ENCODE results near the gene GMPS. TPM values are rescaled to one million over a fixed set of nuclear protein-coding genes. Genes with fewer than 3 reads are reported as not detected.
A peak's percentile ranks its signal among the peaks of the same experiment; 100 is the strongest.

Gene GMPS
- total and polyA plus RNA-seq, 2 of the 13 experiments (the other 11 are each of a cell fraction or from before 2014, with no cell fraction given): 29.6 to 85.5 TPM

DNA sequence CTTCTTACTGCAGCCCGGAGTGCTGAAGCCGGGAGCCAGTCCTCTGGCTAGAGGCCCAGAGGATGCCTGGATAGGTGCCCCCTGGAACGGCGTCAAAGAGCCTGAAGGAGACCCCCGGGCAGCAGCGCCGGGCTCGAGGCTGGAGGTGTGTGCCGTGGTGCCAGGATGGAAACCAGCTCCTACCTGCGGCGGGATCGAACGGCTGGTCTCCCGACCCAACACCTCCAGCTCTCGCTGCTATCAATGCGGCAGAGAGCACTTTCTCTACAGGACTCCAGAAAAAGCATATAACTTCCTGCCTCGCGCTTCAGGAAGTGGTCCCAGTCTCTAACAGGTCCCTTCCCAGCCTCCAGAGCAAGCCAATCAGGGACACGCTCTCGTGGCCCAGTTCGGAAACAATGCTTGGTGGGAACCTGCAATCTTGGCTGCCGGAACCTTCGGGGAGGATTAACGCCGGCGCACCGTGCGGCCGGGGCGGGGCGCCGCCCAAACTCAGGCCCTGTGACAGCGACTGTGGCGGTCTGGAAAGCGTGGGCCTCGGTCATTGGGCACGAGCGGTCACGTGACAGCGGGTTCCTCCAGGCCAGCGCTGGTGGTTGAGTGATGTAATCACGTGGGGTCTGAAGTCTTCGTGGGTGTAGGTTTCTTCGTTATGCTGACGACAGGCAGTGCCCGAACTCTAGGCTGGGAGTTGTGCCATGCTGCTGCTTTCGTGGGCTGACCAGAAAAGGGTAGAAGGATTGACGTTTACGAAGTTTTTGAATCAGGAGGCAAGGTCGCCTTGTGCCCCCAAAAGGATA is 16.1 kb upstream of the GMPS start, which contains the start of gene SLC33A1 (continued):
- TF ChIP-seq FOSL1 (CRISPR knock-in tag; IDR thresholded peaks at IDR 0.05; ENCODE audit: borderline replicate concordance) (no peak), ZSCAN12 (CRISPR knock-in tag; IDR thresholded peaks at IDR 0.05) (no peak; the same call in 1 of the 2 replicates), DNMT1 (CRISPR knock-in tag; IDR thresholded peaks at IDR 0.05) (peak; percentile 55; the same call in 1 of the 2 replicates), ZNF24 (IDR thresholded peaks at IDR 0.05) (peak; percentile 78; the same call in 1 of the 2 replicates), NAIF1 (CRISPR knock-in tag; IDR thresholded peaks at IDR 0.05; ENCODE audit: borderline replicate concordance) (peak; percentile 88), ZBTB21 (CRISPR knock-in tag; IDR thresholded peaks at IDR 0.05) (peak; percentile 85; the same call in 1 of the 2 replicates), ETV6 (CRISPR knock-in tag; conservative IDR thresholded peaks at IDR 0.05) (no peak), ZSCAN20 (CRISPR knock-in tag; IDR thresholded peaks at IDR 0.05; ENCODE audit: borderline replicate concordance) (no peak), YEATS4 (CRISPR knock-in tag; IDR thresholded peaks at IDR 0.05; ENCODE audit: borderline replicate concordance) (peak; percentile 97), PAF1 (CRISPR knock-in tag; IDR thresholded peaks at IDR 0.05) (no peak), SP2 (CRISPR knock-in tag; IDR thresholded peaks at IDR 0.05) (peak; percentile 80), ZNF781 (CRISPR knock-in tag; IDR thresholded peaks at IDR 0.05; ENCODE audit: borderline replicate concordance, not compliant biosample characterization) (no peak), PCBP1 (IDR thresholded peaks at IDR 0.05; ENCODE audit: borderline replicate concordance, low read depth, low read length) (no peak), ZNF335 (CRISPR knock-in tag; IDR thresholded peaks at IDR 0.05) (peak; percentile 95), ZSCAN30 (CRISPR knock-in tag; IDR thresholded peaks at IDR 0.05) (peak; percentile 87; the same call in 1 of the 2 replicates), CBX5 (CRISPR knock-in tag; IDR thresholded peaks at IDR 0.05; ENCODE audit: borderline replicate concordance) (peak; percentile 96; the same call in 1 of the 2 replicates), ZNF543 (CRISPR knock-in tag; IDR thresholded peaks at IDR 0.05) (peak; percentile 80; the same call in 1 of the 2 replicates), PRPF4 (IDR thresholded peaks at IDR 0.05; ENCODE audit: low read depth, low read length, poor library complexity, severe bottlenecking) (no peak), MIXL1 (CRISPR knock-in tag; IDR thresholded peaks at IDR 0.05) (peak; percentile 98), GABPB1 (CRISPR knock-in tag; IDR thresholded peaks at IDR 0.05) (peak; percentile 100), ELF3 (CRISPR knock-in tag; IDR thresholded peaks at IDR 0.05) (peak; percentile 96), STAG1 (CRISPR knock-in tag; IDR thresholded peaks at IDR 0.05) (no peak)
- TF ChIP-seq, protein P1, sequence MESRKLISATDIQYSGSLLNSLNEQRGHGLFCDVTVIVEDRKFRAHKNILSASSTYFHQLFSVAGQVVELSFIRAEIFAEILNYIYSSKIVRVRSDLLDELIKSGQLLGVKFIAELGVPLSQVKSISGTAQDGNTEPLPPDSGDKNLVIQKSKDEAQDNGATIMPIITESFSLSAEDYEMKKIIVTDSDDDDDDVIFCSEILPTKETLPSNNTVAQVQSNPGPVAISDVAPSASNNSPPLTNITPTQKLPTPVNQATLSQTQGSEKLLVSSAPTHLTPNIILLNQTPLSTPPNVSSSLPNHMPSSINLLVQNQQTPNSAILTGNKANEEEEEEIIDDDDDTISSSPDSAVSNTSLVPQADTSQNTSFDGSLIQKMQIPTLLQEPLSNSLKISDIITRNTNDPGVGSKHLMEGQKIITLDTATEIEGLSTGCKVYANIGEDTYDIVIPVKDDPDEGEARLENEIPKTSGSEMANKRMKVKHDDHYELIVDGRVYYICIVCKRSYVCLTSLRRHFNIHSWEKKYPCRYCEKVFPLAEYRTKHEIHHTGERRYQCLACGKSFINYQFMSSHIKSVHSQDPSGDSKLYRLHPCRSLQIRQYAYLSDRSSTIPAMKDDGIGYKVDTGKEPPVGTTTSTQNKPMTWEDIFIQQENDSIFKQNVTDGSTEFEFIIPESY (CRISPR knock-in tag; IDR thresholded peaks at IDR 0.05): peak; percentile 84
- TF ChIP-seq, protein P2, sequence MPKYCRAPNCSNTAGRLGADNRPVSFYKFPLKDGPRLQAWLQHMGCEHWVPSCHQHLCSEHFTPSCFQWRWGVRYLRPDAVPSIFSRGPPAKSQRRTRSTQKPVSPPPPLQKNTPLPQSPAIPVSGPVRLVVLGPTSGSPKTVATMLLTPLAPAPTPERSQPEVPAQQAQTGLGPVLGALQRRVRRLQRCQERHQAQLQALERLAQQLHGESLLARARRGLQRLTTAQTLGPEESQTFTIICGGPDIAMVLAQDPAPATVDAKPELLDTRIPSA (CRISPR knock-in tag; IDR thresholded peaks at IDR 0.05; ENCODE audit: borderline replicate concordance): no peak
- TF ChIP-seq, protein P3, sequence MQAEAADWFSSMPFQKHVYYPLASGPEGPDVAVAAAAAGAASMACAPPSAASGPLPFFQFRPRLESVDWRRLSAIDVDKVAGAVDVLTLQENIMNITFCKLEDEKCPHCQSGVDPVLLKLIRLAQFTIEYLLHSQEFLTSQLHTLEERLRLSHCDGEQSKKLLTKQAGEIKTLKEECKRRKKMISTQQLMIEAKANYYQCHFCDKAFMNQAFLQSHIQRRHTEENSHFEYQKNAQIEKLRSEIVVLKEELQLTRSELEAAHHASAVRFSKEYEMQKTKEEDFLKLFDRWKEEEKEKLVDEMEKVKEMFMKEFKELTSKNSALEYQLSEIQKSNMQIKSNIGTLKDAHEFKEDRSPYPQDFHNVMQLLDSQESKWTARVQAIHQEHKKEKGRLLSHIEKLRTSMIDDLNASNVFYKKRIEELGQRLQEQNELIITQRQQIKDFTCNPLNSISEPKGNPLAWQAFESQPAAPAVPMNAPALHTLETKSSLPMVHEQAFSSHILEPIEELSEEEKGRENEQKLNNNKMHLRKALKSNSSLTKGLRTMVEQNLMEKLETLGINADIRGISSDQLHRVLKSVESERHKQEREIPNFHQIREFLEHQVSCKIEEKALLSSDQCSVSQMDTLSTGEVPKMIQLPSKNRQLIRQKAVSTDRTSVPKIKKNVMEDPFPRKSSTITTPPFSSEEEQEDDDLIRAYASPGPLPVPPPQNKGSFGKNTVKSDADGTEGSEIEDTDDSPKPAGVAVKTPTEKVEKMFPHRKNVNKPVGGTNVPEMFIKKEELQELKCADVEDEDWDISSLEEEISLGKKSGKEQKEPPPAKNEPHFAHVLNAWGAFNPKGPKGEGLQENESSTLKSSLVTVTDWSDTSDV (CRISPR knock-in tag; IDR thresholded peaks at IDR 0.05): no peak
